Suprapubic skin (tissue), 3 donors: ENCODE data around the gene USB1.

Experiments
- POLR2AphosphoS5 ChIP-seq, 3 donors: sonication (generic); formaldehyde crosslinking; IDR thresholded peaks; one replicate each; pipeline ENCODE4 v1.6.1; 2017; ENCODE audit warnings: antibody characterized with exemption in 3 of 3
- TF ChIP-seq, protein P1 (sequence below), 2 donors: fragments of 200-600 bp in 1 of 2; fragments of 450-650 bp in 1 of 2; sonication (generic) in 1 of 2; IDR thresholded peaks; one replicate each; pipeline ENCODE4 v1.5.1; 2016 to 2019; ENCODE audit warnings: antibody characterized with exemption in 2 of 2, mild to moderate bottlenecking in 1 of 2, moderate library complexity in 1 of 2

DNA sequence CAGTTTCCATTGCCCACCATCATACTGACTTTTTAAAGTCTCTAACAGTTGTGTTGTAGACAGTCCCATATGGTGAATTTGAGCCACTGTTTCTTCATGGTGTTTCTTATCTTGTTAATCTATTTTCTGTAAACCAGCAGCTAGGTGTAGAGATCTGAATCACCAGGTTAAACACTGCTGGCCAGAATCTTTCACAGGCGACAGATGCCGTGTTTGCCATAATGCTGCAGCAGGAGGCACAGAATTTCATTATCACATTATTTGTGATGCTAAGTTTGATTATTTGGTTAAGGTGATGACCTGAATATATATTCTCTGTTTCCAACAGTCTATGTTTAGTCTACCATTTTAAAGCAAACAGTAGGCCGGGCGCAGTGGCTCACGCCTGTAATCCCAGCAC lies 18.8 kb upstream of the USB1 start:
- TF ChIP-seq POLR2AphosphoS5 (IDR thresholded peaks at IDR 0.05) = no peak
- TF ChIP-seq, protein P1, sequence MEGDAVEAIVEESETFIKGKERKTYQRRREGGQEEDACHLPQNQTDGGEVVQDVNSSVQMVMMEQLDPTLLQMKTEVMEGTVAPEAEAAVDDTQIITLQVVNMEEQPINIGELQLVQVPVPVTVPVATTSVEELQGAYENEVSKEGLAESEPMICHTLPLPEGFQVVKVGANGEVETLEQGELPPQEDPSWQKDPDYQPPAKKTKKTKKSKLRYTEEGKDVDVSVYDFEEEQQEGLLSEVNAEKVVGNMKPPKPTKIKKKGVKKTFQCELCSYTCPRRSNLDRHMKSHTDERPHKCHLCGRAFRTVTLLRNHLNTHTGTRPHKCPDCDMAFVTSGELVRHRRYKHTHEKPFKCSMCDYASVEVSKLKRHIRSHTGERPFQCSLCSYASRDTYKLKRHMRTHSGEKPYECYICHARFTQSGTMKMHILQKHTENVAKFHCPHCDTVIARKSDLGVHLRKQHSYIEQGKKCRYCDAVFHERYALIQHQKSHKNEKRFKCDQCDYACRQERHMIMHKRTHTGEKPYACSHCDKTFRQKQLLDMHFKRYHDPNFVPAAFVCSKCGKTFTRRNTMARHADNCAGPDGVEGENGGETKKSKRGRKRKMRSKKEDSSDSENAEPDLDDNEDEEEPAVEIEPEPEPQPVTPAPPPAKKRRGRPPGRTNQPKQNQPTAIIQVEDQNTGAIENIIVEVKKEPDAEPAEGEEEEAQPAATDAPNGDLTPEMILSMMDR (IDR thresholded peaks at IDR 0.05) = no peak
